Sigmoid colon (tissue), 7 donors: ENCODE data around the gene FBXO40. TPM values are rescaled to one million over a fixed set of nuclear protein-coding genes. Genes with fewer than 3 reads are reported as not detected.

Source experiments
- DNase-seq: peaks from one replicate; pipeline ENCODE4 v3.0.0-alpha.2; 2019
- H3K27ac ChIP-seq, 4 donors: fragments of 200-600 bp; sonication (generic); one replicate each; pipeline ENCODE4 v1.5.1; 2016 to 2019; ENCODE audit warnings: mild to moderate bottlenecking in 1 of 4
- H3K27me3 ChIP-seq, 3 donors: fragments of 200-600 bp; sonication (generic); one replicate each; pipeline ENCODE4 v1.5.1; 2019; ENCODE audit warnings: mild to moderate bottlenecking in 1 of 3
- H3K36me3 ChIP-seq, 4 donors: fragments of 200-600 bp; sonication (generic); one replicate each; pipeline ENCODE4 v1.5.1; 2016 to 2019
- H3K4me1 ChIP-seq, 4 donors: fragments of 200-600 bp; sonication (generic); one replicate each; pipeline ENCODE4 v1.5.1; 2017 to 2019
- H3K4me3 ChIP-seq, 4 donors: fragments of 200-600 bp; sonication (generic); one replicate each; pipeline ENCODE4 v1.5.1; 2017 to 2019; ENCODE audit warnings: mild to moderate bottlenecking in 2 of 4, moderate library complexity in 1 of 4
- H3K9me3 ChIP-seq, 4 donors: fragments of 200-600 bp in 3 of 4; sonication (generic) in 3 of 4; one replicate each; pipeline versions ENCODE4 v1.5.1 to v1.6.1; 2013 to 2019
- CTCF ChIP-seq, 4 experiments: fragments of 450-650 bp in 3 of 4; fragments of 200-600 bp in 1 of 4; IDR thresholded peaks; one replicate each; pipeline ENCODE4 v1.5.1; 2016 to 2019; ENCODE audit warnings: antibody characterized with exemption in 4 of 4, mild to moderate bottlenecking in 3 of 4, moderate library complexity in 2 of 4
- EP300 ChIP-seq, 4 donors: sonication (generic); formaldehyde crosslinking; IDR thresholded peaks; one replicate each; pipeline ENCODE4 v1.6.1; 2017; ENCODE audit warnings: antibody characterized with exemption in 4 of 4
- POLR2A ChIP-seq, 2 donors: fragments of 450-650 bp; IDR thresholded peaks; one replicate each; pipeline ENCODE4 v1.6.1; 2016; ENCODE audit warnings: antibody characterized with exemption in 2 of 2, mild to moderate bottlenecking in 2 of 2, moderate library complexity in 2 of 2
- POLR2AphosphoS5 ChIP-seq, 4 donors: sonication (generic); formaldehyde crosslinking; IDR thresholded peaks; one replicate each; pipeline ENCODE4 v1.6.1; 2017; ENCODE audit warnings: antibody characterized with exemption in 4 of 4
- WGBS, 2 donors: extraction: QIAGEN DNeasy Blood & Tissue Kit; methylation state at CpG; one replicate each; pipeline ENCODE4 v1.1.7; 2013; 5-methylcytosine and 5-hydroxymethylcytosine counted together
- intact Hi-C: fragments of 100-400 bp; cut with DNase I; formaldehyde crosslinking; loops from one replicate; pipeline ENCODE4 v1.15.1; 2023
- polyA plus RNA-seq, 3 donors: library from polyadenylated mRNA; stranded (reverse); fragments of 200-250 nt; gene quantifications; one replicate each; pipeline ENCODE4 v1.2.3, GENCODE V29; 2013
- total RNA-seq, 4 donors: library from RNA; depleted of rRNA; stranded (reverse); fragments of >200 nt; gene quantifications; one replicate each; pipeline ENCODE4 v1.1.0, GENCODE V29; 2016
- donor health status: healthy with polysubstance abuse.
- donor health status: Bipolar disorder and iron deficiency.
- donor health status: healthy.

Gene FBXO40
- total and polyA plus RNA-seq, 7 donors, result under 0.01 TPM; not detected in 6

GRCh38 chr3:121642601-121643314 is 49.6 kb downstream of the FBXO40 start:
- DNase-seq, result no peak
- Histone ChIP-seq H3K4me1 (no peaks in the 10 kb centered on the region), H3K36me3 (no peaks in the 10 kb centered on the region), H3K27ac (no peak overlapping the region), H3K4me3 (no peak overlapping the region), H3K9me3 (no peaks in the 10 kb centered on the region), H3K27me3 (no peaks in the 10 kb centered on the region)
- 82 to 86% methylated on average over 9 of the region's 9 CpGs for WGBS, 2 donors
- intact Hi-C loops, result no loop called here
- TF ChIP-seq POLR2A (IDR thresholded peaks at IDR 0.05) (no peak), POLR2AphosphoS5 (IDR thresholded peaks at IDR 0.05) (no peak), EP300 (IDR thresholded peaks at IDR 0.05) (no peak), CTCF (IDR thresholded peaks at IDR 0.05) (no peak)

- no peak overlapping the region for H3K27ac ChIP-seq
- TF ChIP-seq POLR2A (IDR thresholded peaks at IDR 0.05), result no peak
- no peak for TF ChIP-seq CTCF (IDR thresholded peaks at IDR 0.05)
- no peak for TF ChIP-seq EP300 (IDR thresholded peaks at IDR 0.05)
- no peak for TF ChIP-seq POLR2AphosphoS5 (IDR thresholded peaks at IDR 0.05)
- H3K27me3 ChIP-seq, result no peaks in the 10 kb centered on the region
- WGBS, 2 donors, result 93 to 94% methylated on average over 5 of the region's 5 CpGs
- no peaks in the 10 kb centered on the region for H3K36me3 ChIP-seq
- intact Hi-C loops, result no loop called here
- DNase-seq, result no peak
- H3K9me3 ChIP-seq, result peaks cover 0 to 3% (median 0%) of the 10 kb centered on the region in 4 donors
- H3K4me3 ChIP-seq, result no peak overlapping the region
- peaks cover 0 to 14% (median 13%) of the 10 kb centered on the region in 4 donors for H3K4me1 ChIP-seq
These were observed 51.9 kb downstream of the FBXO40 start for GRCh38 chr3:121645054-121645453.

- H3K27ac ChIP-seq, result peak overlapping the region; percentile 43 to 56 (median 52)
- 82 to 90% methylated on average over 6 of the region's 6 CpGs for WGBS, 2 donors
- intact Hi-C loops, result no loop called here
These were observed 55.2 kb downstream of the FBXO40 start for GRCh38 chr3:121648219-121648958.

GRCh38 chr3:121649645-121650044 is 56.5 kb downstream of the FBXO40 start:
- no peak for TF ChIP-seq POLR2AphosphoS5 (IDR thresholded peaks at IDR 0.05)
- TF ChIP-seq CTCF (IDR thresholded peaks at IDR 0.05), result no peak
- no peak for TF ChIP-seq EP300 (IDR thresholded peaks at IDR 0.05)
- TF ChIP-seq POLR2A (IDR thresholded peaks at IDR 0.05), result no peak
- H3K4me3 ChIP-seq, result no peak overlapping the region
- peaks cover 0 to 3% (median 0%) of the 10 kb centered on the region in 4 donors for H3K9me3 ChIP-seq
- H3K4me1 ChIP-seq, result peaks cover 0 to 14% (median 13%) of the 10 kb centered on the region in 4 donors
- H3K27me3 ChIP-seq, result no peaks in the 10 kb centered on the region
- H3K36me3 ChIP-seq, result no peaks in the 10 kb centered on the region
- H3K27ac ChIP-seq, result no peak overlapping the region
- intact Hi-C loops, result loop anchor here (5.0 kb wide), 1 partner anchor 102 kb away; the partner anchor contains the start of gene POLQ
- no peak for DNase-seq

More at GRCh38 chr3:121648219-121648958, 55.2 kb downstream of the FBXO40 start:
- peaks cover 0 to 3% (median 0%) of the 10 kb centered on the region in 4 donors for H3K9me3 ChIP-seq
- TF ChIP-seq POLR2A (IDR thresholded peaks at IDR 0.05) (no peak), CTCF (IDR thresholded peaks at IDR 0.05) (peak in 1 of 4 experiments; percentile 15), POLR2AphosphoS5 (IDR thresholded peaks at IDR 0.05) (peak in 3 of 4 donors; percentile 49 to 56 (median 51))
- peaks cover 0 to 14% (median 13%) of the 10 kb centered on the region in 4 donors for H3K4me1 ChIP-seq
- no peak for DNase-seq
- H3K36me3 ChIP-seq, result no peaks in the 10 kb centered on the region
- no peaks in the 10 kb centered on the region for H3K27me3 ChIP-seq
- no peak overlapping the region for H3K4me3 ChIP-seq
